Activated naive CD4-positive, alpha-beta T cell treated with anti-CD3 and anti-CD28 coated beads, Interleukin-2, amount 50 U/mL, for 24 hours (primary cell): ENCODE results near the gene FAM53B.

Source experiments
- H3K27ac Mint-ChIP-seq: one replicate; pipeline ENCODE4 v1.8.0; 2021; ENCODE audit warnings: mild to moderate bottlenecking, mixed read lengths
- H3K27me3 Mint-ChIP-seq: one replicate; pipeline ENCODE4 v1.8.0; 2021; ENCODE audit warnings: mixed read lengths
- H3K36me3 Mint-ChIP-seq: one replicate; pipeline ENCODE4 v1.8.0; 2021; ENCODE audit warnings: mixed read lengths
- H3K4me1 Mint-ChIP-seq: one replicate; pipeline ENCODE4 v1.8.0; 2021; ENCODE audit warnings: mixed read lengths
- H3K4me3 Mint-ChIP-seq: one replicate; pipeline ENCODE4 v1.8.0; 2021; ENCODE audit warnings: mild to moderate bottlenecking, mixed read lengths
- H3K9me3 Mint-ChIP-seq: one replicate; pipeline ENCODE4 v1.8.0; 2021; ENCODE audit warnings: mixed read lengths

The FAM53B gene

DNA sequence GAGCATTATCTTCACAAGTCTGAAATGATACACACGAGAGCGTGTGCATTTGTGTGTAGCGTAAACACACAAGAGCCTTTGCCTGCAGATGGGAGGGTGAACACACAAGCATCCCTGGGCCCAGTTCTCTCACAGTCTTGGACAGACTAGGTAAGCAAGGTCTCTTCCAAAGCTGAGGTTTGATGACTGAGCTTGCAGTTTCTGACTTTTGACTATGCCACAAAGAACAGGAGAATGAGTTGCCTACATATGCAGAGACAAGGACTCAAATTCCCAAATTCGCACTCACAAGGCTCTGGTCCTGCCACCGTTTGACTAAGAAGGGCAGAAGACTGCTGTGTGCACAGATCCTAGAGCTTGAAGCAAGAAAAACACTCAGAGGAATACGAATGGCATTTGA is 55.8 kb downstream of the FAM53B start:
- no peak overlapping the region for H3K27ac Mint-ChIP-seq
- no peak overlapping the region for H3K4me3 Mint-ChIP-seq
- peaks cover 5% of the 10 kb centered on the region for H3K36me3 Mint-ChIP-seq
- no peaks in the 10 kb centered on the region for H3K27me3 Mint-ChIP-seq
- peaks cover 59% of the 10 kb centered on the region for H3K4me1 Mint-ChIP-seq
- H3K9me3 Mint-ChIP-seq, result no peaks in the 10 kb centered on the region

DNA sequence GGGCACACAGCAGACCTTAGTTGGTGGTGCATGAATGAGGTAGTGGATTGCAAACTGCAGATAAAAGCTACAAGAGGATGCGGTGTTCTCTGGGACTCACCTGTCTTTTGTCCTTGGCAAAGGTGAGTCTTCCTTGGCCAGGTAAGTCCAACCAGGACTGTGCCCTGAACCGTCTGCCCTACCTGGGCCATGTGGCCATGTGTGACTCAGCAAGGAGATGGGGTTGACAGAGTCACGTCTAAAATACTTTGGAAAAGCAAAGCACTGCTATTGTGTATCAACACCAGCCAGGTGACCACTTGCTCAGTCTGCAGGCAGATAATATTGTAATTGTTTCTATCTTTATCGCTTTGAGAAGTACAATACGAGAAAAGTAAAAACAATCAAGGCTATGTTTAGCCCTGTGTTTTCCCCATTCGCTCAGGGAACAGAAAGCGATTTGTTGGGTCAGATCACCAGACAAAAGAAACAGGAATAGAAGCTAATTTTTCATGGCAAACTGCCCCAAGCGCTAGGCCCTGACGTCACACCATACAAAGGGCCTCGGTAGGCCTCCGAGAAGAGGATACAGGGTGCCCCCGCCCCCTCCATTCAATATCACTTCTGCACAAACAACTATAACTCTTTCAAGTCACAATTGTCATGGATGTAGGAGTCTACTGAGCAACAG is 57.3 kb downstream of the FAM53B start:
- H3K27ac Mint-ChIP-seq, result no peak overlapping the region
- H3K4me1 Mint-ChIP-seq, result peaks cover 70% of the 10 kb centered on the region
- no peaks in the 10 kb centered on the region for H3K27me3 Mint-ChIP-seq
- no peak overlapping the region for H3K4me3 Mint-ChIP-seq
- H3K36me3 Mint-ChIP-seq, result peaks cover 5% of the 10 kb centered on the region
- no peaks in the 10 kb centered on the region for H3K9me3 Mint-ChIP-seq

DNA sequence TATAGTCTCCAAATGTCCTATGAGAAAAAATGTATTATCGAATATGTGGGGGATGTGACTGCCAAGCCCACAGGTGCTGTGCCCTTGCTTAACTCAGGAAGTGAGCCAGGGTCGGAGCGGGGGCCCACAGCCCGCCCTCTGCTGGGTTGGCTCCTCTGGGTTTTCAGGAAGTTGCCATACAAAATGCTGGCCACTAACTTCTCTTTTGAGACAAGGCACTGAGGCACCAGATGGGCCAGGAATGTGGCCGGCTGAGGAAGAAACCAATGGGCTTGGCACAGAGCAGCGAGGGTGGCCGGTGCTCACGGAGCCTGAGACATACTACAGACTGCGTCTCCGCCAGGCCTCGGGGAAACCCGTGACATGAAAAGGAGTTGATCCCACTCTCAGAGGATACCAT is 58.9 kb downstream of the FAM53B start:
- Mint-ChIP-seq H3K27me3 (no peaks in the 10 kb centered on the region), H3K4me1 (peaks cover 78% of the 10 kb centered on the region), H3K4me3 (peak overlapping the region; percentile 34), H3K9me3 (no peaks in the 10 kb centered on the region), H3K36me3 (peaks cover 16% of the 10 kb centered on the region), H3K27ac (no peak overlapping the region)

DNA sequence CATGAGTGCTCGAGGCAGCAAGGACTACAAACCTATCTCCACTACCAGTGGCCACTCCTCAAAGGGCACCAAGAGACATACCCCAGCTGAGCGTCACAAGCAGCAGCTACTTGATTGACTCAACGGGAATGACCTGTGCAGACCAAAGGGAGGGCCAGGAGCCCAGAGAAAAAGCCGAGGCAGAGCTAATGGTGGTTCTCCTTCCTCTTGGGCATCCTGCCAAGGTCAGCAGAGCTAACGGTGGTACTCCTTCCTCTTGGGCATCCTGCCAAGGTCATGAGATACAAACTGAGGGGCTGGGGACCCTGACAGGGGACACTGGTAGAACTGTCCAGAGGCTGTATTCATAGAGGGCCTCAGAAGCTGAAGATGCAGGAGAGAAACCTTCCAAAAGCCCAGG is 60.4 kb downstream of the FAM53B start:
- no peaks in the 10 kb centered on the region for H3K9me3 Mint-ChIP-seq
- H3K27ac Mint-ChIP-seq, result peak overlapping the region; percentile 1
- H3K27me3 Mint-ChIP-seq, result no peaks in the 10 kb centered on the region
- H3K4me3 Mint-ChIP-seq, result peak overlapping the region; percentile 60
- H3K36me3 Mint-ChIP-seq, result peaks cover 16% of the 10 kb centered on the region
- H3K4me1 Mint-ChIP-seq, result peaks cover 85% of the 10 kb centered on the region

DNA sequence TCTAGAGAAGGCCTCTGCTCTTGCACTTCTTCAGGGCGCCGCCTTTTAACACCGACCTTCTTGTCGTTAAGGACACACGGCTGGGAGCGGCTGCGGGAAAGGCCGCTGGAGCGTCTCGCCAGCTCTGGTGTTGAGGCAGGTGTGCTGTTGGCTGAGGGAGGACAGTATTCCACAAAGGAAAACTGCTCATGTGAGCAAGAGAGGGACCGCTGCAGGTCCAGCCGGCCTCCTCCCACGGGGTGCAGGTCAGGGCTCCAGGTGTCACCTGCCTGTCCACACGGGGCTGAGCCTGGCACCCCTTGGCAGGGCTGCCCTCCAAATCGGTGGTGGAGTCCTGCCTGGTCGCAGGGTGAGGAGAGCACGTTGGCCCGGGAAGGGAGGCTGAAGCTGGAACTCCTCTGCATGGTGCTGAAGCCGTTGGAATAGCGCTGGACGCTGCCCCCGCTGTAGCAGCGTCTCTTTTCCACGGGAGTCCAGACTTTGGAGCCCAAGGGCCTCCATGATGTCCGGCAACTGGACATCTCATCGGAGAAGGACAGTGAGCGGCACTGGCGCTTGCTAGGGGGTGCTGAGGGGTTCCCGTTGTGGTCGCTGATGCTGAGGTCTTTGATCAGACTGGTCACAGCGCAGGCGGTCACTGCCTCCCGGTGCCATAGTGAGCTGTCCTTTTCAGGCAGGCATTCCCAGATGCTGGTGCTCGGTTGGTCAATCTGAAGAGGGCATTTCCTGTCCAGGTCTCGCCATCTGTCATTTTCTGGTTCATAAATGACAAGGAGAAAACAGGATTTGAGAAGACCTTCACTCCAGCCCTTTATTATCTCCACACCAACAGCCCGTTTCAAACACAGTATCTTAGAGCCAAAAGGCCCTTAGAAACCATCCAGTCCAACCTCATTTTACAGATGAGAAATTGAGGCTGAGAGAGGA is 62.3 kb downstream of the FAM53B start:
- H3K36me3 Mint-ChIP-seq, result peaks cover 13% of the 10 kb centered on the region
- peaks cover 86% of the 10 kb centered on the region for H3K4me1 Mint-ChIP-seq
- no peak overlapping the region for H3K27ac Mint-ChIP-seq
- H3K4me3 Mint-ChIP-seq, result no peak overlapping the region
- no peaks in the 10 kb centered on the region for H3K27me3 Mint-ChIP-seq
- no peaks in the 10 kb centered on the region for H3K9me3 Mint-ChIP-seq

DNA sequence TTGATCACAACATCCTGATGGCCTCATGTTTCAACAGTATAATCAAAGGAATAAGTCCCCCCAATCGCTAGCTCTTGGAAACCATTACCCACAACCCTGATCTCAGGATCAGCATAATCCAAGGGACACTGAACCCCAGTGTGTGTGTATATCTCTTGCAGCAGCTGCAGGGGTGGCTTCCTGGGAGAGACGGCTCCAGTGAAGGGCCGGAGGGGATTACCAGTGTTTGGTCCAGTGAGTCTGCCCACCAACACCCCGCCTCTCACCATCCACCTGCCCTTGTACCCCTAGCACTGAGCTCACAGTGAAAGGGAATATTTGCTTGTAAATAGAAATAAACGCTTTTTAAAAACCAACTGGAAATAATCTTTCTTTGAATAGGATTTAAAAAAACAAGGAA is 63.1 kb downstream of the FAM53B start:
- H3K9me3 Mint-ChIP-seq, result no peaks in the 10 kb centered on the region
- H3K27me3 Mint-ChIP-seq, result no peaks in the 10 kb centered on the region
- peaks cover 86% of the 10 kb centered on the region for H3K4me1 Mint-ChIP-seq
- H3K27ac Mint-ChIP-seq, result no peak overlapping the region
- H3K4me3 Mint-ChIP-seq, result no peak overlapping the region
- H3K36me3 Mint-ChIP-seq, result peaks cover 13% of the 10 kb centered on the region

DNA sequence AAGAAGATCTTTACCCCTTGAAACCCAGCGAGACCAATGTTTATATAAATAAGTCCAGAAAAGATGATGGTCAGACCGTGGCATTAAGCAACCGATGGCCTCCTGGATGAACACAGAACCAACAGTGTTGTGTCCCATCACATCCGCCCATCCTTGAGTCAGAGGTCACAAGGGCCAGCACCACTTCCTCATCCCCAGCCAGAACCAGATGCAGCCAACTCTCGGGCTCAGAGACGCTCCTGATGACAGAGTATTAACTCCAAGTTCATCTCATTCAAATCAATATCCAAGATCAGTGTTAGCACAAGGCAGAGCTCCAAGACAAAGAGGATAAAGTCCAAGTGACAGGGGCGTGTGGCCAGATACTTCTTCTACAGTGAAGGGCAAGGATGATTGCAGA is 63.5 kb downstream of the FAM53B start:
- Mint-ChIP-seq H3K36me3 (peaks cover 13% of the 10 kb centered on the region), H3K27me3 (no peaks in the 10 kb centered on the region), H3K9me3 (no peaks in the 10 kb centered on the region), H3K4me1 (peaks cover 86% of the 10 kb centered on the region), H3K4me3 (no peak overlapping the region), H3K27ac (no peak overlapping the region)

DNA sequence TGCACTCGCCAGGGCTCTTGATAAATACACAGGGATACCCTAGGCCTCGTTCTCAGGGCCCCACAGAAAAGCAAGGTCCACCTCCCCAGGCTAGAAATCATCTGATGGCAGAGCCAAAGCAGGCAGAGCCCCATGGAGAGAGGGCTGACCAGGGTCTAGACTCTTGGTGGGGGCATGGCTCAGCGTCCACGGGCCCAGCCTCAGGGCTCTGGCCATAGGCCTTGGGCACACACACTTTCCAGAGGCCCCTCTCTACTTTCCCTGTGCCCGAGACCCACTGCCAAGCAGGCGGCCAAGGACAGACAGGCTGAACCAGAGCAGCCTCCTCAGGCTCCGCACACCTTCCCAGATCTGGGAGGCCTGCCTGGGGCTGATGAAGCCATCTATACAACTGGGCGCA is 64.8 kb downstream of the FAM53B start:
- Mint-ChIP-seq H3K27ac (no peak overlapping the region), H3K4me3 (peak overlapping the region; percentile 57), H3K36me3 (peaks cover 15% of the 10 kb centered on the region), H3K4me1 (peaks cover 87% of the 10 kb centered on the region), H3K9me3 (no peaks in the 10 kb centered on the region), H3K27me3 (no peaks in the 10 kb centered on the region)

DNA sequence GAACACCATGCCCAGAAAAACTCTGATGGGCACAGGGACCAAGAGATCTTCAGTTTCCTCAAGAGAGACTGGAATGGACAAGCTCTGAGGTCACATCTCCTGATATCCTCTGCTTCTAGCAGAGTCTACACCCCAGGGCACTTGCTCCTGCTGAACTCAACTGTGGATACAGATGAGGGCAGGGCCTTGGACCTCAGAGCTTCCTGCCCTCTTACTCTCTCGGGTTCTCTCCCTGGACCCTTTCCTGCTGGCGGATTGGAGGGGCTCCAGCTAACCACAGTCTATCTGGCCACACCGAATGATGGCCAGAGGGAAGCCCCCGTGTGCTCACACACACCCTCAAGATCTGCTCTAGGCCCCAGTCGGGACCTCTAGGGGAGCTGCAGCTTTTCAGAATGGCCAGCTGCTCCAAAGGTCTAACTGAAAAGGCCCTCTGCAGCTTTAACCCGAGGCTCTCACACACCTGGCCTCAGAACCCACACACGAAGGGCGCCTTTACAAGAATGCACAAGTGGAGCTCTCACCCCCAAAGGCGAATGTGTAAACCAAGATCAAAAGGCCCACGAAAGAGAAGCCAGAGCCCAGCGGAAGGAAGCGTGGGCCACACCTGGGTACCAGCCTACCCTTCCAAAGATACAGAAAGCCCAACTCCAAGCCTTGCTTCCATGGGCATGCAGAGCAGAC is 65.5 kb downstream of the FAM53B start:
- peak overlapping the region; percentile 78 for H3K27ac Mint-ChIP-seq
- peaks cover 15% of the 10 kb centered on the region for H3K36me3 Mint-ChIP-seq
- H3K9me3 Mint-ChIP-seq, result no peaks in the 10 kb centered on the region
- no peaks in the 10 kb centered on the region for H3K27me3 Mint-ChIP-seq
- H3K4me3 Mint-ChIP-seq, result peak overlapping the region; percentile 66
- H3K4me1 Mint-ChIP-seq, result peaks cover 87% of the 10 kb centered on the region

DNA sequence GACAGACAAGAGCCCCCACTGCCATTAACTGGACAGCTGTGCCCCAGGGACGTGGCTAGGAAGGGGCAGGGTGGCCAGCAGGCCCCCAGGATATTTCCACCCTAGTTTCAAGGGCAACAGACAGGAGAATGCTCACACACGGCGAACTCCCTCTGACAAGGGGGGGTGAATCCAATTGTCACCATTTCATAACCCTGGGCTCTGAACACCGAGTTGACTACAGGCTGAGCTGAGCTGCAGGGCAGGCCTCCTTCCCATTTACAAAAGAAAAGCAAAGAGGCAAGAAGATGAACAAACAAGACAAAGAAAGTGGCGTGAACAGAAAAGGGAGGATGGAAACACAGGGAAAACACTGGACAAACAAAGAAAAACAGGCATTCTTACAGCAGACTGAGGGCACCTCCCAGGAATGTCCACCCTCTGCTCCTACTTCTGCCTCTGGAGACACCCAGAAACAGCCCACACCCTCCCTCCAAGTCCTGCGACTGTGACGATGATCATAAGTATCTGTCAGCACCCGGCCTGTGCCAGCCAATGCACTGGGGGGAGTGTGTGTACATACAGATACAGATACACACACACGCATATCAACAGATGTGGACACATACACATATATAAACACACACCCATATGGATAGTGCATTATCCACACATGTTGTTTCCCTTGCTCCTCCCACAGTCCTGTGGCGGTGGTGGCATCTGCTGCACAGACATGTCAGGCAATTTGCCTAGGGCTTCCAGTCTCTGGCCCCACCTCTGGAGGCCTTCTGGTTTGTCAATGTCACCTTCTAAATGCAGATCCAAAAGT is 66.2 kb downstream of the FAM53B start:
- Mint-ChIP-seq H3K27ac (peak overlapping the region; percentile 35), H3K36me3 (peaks cover 15% of the 10 kb centered on the region), H3K27me3 (no peaks in the 10 kb centered on the region), H3K4me3 (peak overlapping the region; percentile 66), H3K4me1 (peaks cover 87% of the 10 kb centered on the region), H3K9me3 (no peaks in the 10 kb centered on the region)

DNA sequence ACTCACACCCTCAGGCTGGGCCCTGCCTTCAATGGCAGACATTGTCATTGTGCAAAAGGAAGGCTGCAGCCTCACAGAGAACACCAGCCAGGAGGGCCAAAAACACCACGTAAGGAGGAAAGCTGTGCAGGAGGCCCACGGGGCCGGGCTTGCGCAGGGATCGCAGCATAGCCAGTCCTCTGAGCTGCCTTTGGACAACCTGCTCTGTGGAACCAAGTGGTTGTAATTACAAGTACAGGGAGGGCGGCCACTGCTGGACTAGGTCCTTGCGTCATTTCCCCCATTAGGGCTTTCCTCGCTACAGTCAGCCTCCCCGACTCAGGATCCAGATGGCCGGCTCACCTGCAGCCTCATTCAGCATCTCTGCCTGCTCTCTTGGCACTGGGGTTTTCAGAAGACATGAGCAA is 66.9 kb downstream of the FAM53B start:
- Mint-ChIP-seq H3K27ac (peak overlapping the region; percentile 35), H3K4me1 (peaks cover 87% of the 10 kb centered on the region), H3K27me3 (no peaks in the 10 kb centered on the region), H3K9me3 (no peaks in the 10 kb centered on the region), H3K36me3 (peaks cover 15% of the 10 kb centered on the region), H3K4me3 (no peak overlapping the region)

DNA sequence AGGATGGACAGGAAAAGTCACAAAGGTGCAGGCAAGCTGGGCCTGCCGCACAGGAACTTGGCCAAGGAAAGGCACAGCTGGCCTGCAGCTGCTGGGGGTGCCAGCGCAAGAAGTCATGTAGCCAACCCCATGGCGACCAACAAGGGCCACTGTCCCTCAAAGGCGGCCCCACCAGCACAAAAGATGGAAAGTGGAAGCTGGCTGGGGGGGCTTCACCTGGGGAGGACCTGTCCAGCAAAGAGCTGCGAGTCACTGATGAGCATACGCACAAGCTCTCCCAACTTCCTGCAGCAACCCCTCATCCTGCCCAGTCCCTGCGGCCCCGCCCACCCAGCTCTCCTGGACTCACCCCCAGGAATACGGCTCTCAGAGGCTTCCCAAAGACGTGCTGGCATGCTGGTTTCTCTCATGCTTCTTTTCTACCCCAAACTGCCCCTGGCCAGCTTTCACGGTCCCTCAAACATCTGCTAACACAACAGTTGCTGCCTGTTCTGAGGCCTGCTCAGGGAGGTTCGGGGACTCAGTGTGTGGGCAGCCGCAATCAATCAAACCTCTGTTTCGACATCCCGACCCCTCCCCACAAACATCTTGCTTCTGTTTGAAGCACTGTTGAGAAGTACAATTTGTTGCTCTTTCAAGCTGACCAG is 67.6 kb downstream of the FAM53B start:
- Mint-ChIP-seq H3K27me3 (no peaks in the 10 kb centered on the region), H3K27ac (peak overlapping the region; percentile 3), H3K4me3 (peak overlapping the region; percentile 33), H3K36me3 (peaks cover 12% of the 10 kb centered on the region), H3K9me3 (no peaks in the 10 kb centered on the region), H3K4me1 (peaks cover 95% of the 10 kb centered on the region)

DNA sequence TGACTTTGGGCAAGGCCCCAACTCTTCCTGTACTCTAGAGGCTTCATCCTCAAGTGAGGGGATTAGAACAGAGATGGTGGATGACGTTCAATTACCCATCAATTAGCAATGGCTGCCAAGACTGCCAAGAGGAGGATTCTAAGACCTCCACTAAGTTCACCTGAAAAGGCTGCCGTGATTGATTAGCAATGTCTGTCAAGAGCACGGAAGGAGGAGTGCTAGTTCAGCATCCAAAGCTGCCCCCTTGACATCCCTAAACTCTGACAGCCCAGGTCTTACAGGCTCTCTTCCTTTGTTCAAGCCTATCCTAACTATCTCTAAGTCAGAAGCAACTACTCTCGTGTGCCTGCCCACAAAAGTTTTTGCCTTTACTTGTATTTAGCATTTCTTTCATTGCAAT is 68.4 kb downstream of the FAM53B start:
- Mint-ChIP-seq H3K27me3 (no peaks in the 10 kb centered on the region), H3K27ac (no peak overlapping the region), H3K4me3 (peak overlapping the region; percentile 33), H3K9me3 (no peaks in the 10 kb centered on the region), H3K4me1 (peaks cover 100% of the 10 kb centered on the region), H3K36me3 (peaks cover 9% of the 10 kb centered on the region)

DNA sequence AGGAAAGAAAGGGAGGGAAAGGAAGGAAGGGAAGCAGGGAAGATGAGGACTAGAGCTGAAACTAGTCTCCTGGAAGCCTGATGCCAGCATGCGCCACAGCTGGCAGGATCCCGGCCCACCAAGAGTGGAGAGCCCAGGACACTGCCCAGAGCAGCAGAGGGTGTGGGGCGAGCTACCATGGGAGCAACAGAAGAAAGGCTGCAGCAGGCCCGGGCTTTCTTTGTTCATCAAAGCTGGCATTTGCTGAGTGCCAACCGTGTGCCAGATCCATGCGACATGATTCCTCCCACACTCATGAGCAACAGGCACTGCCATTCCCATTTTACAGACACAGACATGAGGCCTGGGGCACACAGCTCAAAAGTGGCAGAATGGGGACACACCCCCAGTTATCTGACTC is 68.9 kb downstream of the FAM53B start:
- peaks cover 4% of the 10 kb centered on the region for H3K36me3 Mint-ChIP-seq
- peaks cover 100% of the 10 kb centered on the region for H3K4me1 Mint-ChIP-seq
- H3K27me3 Mint-ChIP-seq, result no peaks in the 10 kb centered on the region
- no peak overlapping the region for H3K4me3 Mint-ChIP-seq
- H3K27ac Mint-ChIP-seq, result no peak overlapping the region
- H3K9me3 Mint-ChIP-seq, result no peaks in the 10 kb centered on the region

DNA sequence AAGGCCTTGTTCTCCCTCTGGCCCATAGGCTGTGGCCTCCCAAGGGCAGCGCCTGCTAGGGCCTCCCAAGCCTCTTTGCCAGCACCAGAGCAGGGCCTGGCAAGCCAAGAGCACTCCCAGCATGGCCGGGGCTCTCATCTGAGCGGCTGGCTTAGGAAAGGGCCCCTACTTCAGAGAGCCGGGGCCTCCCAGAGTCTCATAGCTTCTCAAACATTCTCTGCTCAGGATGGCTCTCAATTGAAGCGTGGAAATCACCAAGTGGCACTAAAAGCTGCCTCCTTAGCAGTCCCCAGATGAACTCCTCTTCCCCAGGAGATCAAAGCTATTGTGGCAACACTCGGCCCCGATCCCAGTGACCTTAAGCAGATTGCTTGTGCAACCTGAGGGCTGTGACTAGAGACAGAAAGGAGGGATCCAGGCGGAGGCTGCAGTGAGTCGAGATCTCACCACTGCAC is 69.4 kb downstream of the FAM53B start:
- H3K27ac Mint-ChIP-seq, result no peak overlapping the region

More for the DNA sequence above, 69.4 kb downstream of the FAM53B start:
- H3K9me3 Mint-ChIP-seq, result no peaks in the 10 kb centered on the region
- H3K27me3 Mint-ChIP-seq, result no peaks in the 10 kb centered on the region
- H3K4me3 Mint-ChIP-seq, result no peak overlapping the region
- peaks cover 2% of the 10 kb centered on the region for H3K36me3 Mint-ChIP-seq
- H3K4me1 Mint-ChIP-seq, result peaks cover 98% of the 10 kb centered on the region
